ENCODE data around the gene TFDP2.
"Not testable (repeated sequence)": the region's sequence is repeated elsewhere in the genome, so short reads cannot be mapped to it uniquely, and the experiment has no call there.

The TFDP2 gene

GRCh38 chr3:142148792-142149672, at the start of gene TFDP2:
TFDP2 (minus strand) TSS chr3:142149544; CDS start chr3:142101749, 47,795 bp downstream.
- DNase-seq (ENCODE audit: low spot score), result peak; percentile 92

GRCh38 chr3:142188846-142189245, 39.5 kb upstream of the TFDP2 start:
- DNase-seq (ENCODE audit: low spot score), result no peak

GRCh38 chr3:142180761-142181362, 31.5 kb upstream of the TFDP2 start:
- DNase-seq (ENCODE audit: low spot score), result peak; percentile 30

- no peak for DNase-seq (ENCODE audit: low spot score)
Observed at GRCh38 chr3:142175478-142175877, 26.1 kb upstream of the TFDP2 start.

GRCh38 chr3:142174559-142174958, 25.2 kb upstream of the TFDP2 start:
- no peak for DNase-seq (ENCODE audit: low spot score)

- DNase-seq (ENCODE audit: low spot score), result no peak
Observed at GRCh38 chr3:142168514-142168913, 19.2 kb upstream of the TFDP2 start.

- no peak for DNase-seq (ENCODE audit: low spot score)
Observed at GRCh38 chr3:142165194-142165593, 15.8 kb upstream of the TFDP2 start.

GRCh38 chr3:142159083-142159740, 9.9 kb upstream of the TFDP2 start:
- DNase-seq (ENCODE audit: low spot score), result no peak

GRCh38 chr3:142154186-142154585, 4.8 kb upstream of the TFDP2 start:
- no peak for DNase-seq (ENCODE audit: low spot score)

GRCh38 chr3:142152384-142152783, 3.0 kb upstream of the TFDP2 start:
- no peak for DNase-seq (ENCODE audit: low spot score)

- DNase-seq (ENCODE audit: low spot score), result no peak
Observed at GRCh38 chr3:142151828-142152227, 2.5 kb upstream of the TFDP2 start.

- DNase-seq (ENCODE audit: low spot score), result no peak
Observed at GRCh38 chr3:142151240-142151639, 1.9 kb upstream of the TFDP2 start.

GRCh38 chr3:142150271-142150670, 927 bp upstream of the TFDP2 start:
- DNase-seq (ENCODE audit: low spot score), result no peak

GRCh38 chr3:142149673-142149992, 289 bp upstream of the TFDP2 start:
- DNase-seq (ENCODE audit: low spot score), result no peak

GRCh38 chr3:142148044-142148791, 1.1 kb downstream of the TFDP2 start:
- peak; percentile 42 for DNase-seq (ENCODE audit: low spot score)

- not testable (repeated sequence) for DNase-seq (ENCODE audit: low spot score)
Observed at GRCh38 chr3:142144587-142144986, 4.8 kb downstream of the TFDP2 start.

- not testable (repeated sequence) for DNase-seq (ENCODE audit: low spot score)
Observed at GRCh38 chr3:142140608-142141285, 8.6 kb downstream of the TFDP2 start.

- DNase-seq (ENCODE audit: low spot score), result not testable (repeated sequence)
Observed at GRCh38 chr3:142137089-142137488, 12.3 kb downstream of the TFDP2 start.

- DNase-seq (ENCODE audit: low spot score), result no peak
Observed at GRCh38 chr3:142134799-142135325, 14.5 kb downstream of the TFDP2 start.

- DNase-seq (ENCODE audit: low spot score), result no peak
Observed at GRCh38 chr3:142129516-142130171, 19.7 kb downstream of the TFDP2 start.

Measured in cerebellar cortex (tissue), 1 donor.